ENCODE results near the gene PIK3IP1.

Gene PIK3IP1

GRCh38 chr22:31278151-31278621, 14.1 kb downstream of the PIK3IP1 start:
- no peak for DNase-seq

- no peak for DNase-seq
Observed at GRCh38 chr22:31277741-31278140, 14.5 kb downstream of the PIK3IP1 start.

GRCh38 chr22:31276426-31277167, 15.7 kb downstream of the PIK3IP1 start:
- DNase-seq = no peak

- DNase-seq = no peak
Observed at GRCh38 chr22:31275576-31275975, 16.7 kb downstream of the PIK3IP1 start.

- DNase-seq = no peak
Observed at GRCh38 chr22:31275018-31275417, 17.3 kb downstream of the PIK3IP1 start.

GRCh38 chr22:31274017-31274416, 18.3 kb downstream of the PIK3IP1 start:
- DNase-seq = no peak

- DNase-seq = no peak
Observed at GRCh38 chr22:31272522-31273446, 19.5 kb downstream of the PIK3IP1 start.

GRCh38 chr22:31271485-31271884, 20.8 kb downstream of the PIK3IP1 start:
- no peak for DNase-seq

GRCh38 chr22:31271026-31271425, 21.3 kb downstream of the PIK3IP1 start:
- no peak for DNase-seq

GRCh38 chr22:31269892-31270579, 22.3 kb downstream of the PIK3IP1 start:
- DNase-seq = no peak

- no peak for DNase-seq
Observed at GRCh38 chr22:31268281-31268680, 24.0 kb downstream of the PIK3IP1 start.

- no peak for DNase-seq
Observed at GRCh38 chr22:31263896-31264640, 28.2 kb downstream of the PIK3IP1 start.

- no peak for DNase-seq
Observed at GRCh38 chr22:31262312-31263133, 29.8 kb downstream of the PIK3IP1 start.

GRCh38 chr22:31260474-31260856, 31.8 kb downstream of the PIK3IP1 start:
- no peak for DNase-seq

GRCh38 chr22:31259798-31260473, 32.4 kb downstream of the PIK3IP1 start:
- DNase-seq = no peak

- no peak for DNase-seq
Observed at GRCh38 chr22:31253949-31254348, 38.3 kb downstream of the PIK3IP1 start.

GRCh38 chr22:31250740-31251600, 41.3 kb downstream of the PIK3IP1 start:
- no peak for DNase-seq

- DNase-seq = no peak
Observed at GRCh38 chr22:31248965-31249958, 43.0 kb downstream of the PIK3IP1 start.

All from GOT3 (cell line).